Stimulated activated CD8-positive, alpha-beta memory T cell treated with anti-CD3 and anti-CD28 coated beads, Interleukin-7, amount 100 ng/mL, for 48 hours (primary cell): Measurements from ENCODE around the gene LITAFD.

Experiments used
- DNase-seq, 2 donors: peaks; one replicate each; pipeline ENCODE4 v3.0.0-alpha.2; 2020; ENCODE audit warnings: low read depth in 1 of 2; ENCODE audit errors: extremely low read depth in 1 of 2

The LITAFD gene

DNA sequence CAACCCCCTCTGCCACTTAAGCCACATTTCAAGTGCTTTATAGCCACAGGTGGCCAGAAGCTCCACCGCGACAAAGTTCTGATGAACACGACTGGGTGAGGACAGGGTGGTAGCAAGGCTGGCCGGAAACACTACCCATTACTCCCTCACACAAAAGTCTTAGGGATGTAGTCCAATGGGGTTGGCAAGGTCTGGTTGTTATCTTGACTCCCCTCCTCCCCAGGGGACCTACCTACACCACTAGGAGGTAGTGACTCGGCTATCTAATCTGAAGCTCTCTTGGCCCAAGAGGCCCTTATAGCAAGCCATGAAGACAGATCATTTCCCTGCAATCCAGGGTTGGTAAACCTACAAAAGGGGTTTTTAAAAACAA is 8.4 kb downstream of the LITAFD start:
- no peak for DNase-seq

DNA sequence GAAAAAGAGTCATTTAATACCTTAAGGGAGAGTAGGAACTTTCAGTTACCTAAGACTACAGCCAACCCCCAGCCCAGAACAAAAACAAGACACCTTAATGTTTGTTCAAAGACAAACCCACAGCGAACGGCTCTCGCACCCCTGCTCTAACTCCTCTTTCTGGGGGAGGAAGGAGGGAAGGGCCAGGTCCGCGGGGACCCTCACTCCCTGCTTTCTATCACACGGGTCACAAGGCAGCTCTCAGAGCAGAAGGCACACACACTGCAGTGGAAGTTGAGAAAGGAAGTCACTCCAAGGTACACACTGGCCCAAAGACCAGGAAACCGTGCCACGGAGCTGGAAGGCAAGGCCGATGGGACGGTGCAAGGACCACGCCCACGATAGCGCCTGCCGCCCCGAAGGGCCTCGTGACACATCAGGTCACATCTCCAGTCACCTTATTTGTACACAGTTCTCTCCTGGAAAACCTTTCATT is 10.0 kb downstream of the LITAFD start:
- DNase-seq = no peak

DNA sequence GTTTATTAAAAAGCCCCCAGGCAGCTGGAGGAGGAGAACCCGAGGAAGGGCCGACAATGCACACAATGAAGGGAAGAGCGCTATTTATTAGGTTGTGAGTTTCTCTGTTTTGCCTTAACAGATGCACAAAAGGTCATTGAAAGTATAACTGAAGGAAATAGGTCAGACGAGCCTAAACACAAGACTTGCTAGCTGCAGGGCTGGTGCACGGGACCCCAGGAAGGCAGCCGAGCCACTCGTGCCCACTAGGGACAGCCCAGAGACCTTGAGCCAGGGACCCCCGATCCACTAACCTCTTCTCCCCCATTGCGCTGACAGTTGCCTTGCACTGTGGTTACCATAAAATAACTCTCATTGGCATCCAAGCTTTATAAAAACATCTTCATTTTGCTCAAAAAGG is 11.3 kb downstream of the LITAFD start:
- DNase-seq = no peak

DNA sequence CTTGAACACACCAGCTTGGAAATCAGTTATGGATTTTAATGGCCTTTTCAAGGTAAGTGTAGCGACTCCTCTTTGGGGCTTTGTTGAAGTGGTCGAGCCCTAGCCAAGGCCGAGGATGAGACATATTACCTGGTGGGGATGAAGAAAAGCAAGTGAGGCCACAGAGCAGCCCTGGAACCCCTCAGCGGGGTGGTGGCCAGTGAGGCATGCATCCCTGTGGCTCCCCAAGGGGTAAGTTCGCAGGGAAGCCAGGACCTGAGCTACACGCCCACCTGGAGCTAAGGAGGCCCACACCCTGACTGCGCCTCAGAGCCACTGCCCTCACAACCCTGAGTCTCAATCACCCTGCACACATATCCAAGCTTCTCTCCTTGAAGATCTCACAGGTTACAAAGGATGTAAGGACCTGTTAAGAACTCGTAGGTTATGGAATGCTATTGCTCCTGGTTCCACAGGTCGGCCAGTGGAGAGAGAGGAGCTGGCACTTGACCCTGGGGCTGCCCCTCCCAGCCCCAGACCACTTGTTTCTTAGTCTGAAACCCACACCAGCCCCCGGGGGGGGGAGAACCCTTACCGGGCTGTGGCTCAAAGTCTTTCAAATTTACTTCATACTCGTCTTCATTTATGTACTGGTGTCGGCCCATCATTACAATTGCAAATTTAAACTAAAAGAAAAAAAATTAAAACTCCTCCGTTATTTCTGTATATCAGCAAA is 12.0 kb downstream of the LITAFD start:
- no peak for DNase-seq

DNA sequence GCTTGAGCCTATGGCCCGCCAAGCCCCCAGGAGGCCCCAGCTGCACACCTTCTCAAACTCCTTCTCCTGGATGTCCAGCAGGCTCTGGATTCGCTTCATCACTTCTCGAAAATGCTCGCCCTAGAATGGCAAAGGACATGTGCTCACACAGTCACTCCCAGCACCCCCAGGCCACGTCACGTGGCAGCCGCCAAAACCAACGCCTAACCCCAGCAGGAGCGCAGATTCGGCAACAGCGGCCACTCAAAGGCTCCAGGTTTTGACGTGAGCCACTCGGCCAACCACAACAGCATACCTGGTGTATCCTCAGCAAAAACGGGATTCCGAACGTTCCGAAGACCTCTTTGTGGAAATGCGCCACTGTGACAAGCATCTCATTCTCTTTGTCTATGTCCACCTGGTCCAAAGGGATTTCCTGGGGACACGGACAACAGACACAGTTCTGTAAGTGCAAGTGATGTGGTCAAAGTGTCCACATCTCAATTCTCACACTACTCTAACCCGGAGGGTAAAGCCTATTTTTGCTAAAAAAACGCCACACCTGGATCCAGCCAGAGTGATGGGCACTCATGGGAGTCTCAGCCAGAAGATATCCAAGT is 12.7 kb downstream of the LITAFD start:
- DNase-seq = no peak

DNA sequence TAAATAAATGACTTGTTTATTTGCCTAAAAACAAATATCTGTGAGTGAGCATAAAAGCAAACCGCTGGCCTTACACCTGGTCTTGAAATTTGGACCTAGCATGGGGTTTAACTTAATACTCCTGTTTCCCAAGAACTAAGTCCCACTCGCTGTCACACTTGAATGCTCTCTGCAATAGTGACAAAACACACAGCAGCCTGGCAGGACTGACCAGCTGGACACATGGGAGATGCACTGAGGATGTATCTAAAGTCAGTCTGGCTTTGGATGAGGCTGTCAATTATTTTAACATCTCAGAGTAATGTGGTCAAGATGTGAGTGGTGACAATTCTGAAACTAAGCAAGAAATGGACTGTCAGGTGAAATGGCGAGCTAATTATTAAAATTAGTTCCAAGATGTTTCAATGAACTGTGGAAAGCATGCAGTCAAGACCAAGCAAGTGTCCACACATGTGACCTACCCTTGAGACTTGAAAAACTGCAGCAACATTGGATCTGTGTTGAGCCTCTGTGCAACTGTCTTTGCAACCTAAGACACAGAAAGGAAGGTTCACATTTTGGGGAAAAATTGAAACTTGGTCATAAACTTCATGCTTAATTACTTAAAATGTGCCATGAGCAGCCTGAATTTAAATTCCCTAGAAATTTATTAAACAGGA is 16.6 kb downstream of the LITAFD start:
- no peak for DNase-seq

DNA sequence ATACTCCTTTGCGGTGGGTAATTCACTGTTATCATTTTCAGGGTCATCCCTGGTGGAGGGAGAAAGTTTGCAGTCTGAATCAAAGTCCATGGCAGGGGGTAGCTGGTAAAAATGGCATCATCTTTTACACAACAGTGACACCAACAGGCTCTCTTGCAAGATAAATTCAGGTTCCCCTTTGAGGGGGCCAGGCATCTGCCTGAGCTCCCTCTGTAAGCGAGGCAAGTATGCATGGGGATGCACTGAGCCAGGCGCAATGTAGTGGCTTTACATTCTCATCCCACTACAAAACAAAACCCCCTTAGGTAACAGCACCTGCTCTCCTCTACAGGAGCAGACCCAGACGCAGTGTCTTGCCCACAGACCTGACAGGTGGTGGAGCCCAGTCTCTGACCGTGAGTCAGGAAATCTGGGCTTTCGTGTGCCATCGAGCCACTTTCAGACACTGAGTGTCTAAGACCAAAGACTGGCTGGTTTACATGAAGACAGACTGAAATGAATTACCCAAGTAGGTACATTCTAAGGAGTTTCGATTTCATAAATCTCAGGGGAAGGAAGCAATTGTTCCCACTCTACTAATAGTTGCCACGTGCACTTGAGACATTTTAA is 17.7 kb downstream of the LITAFD start:
- DNase-seq = no peak

DNA sequence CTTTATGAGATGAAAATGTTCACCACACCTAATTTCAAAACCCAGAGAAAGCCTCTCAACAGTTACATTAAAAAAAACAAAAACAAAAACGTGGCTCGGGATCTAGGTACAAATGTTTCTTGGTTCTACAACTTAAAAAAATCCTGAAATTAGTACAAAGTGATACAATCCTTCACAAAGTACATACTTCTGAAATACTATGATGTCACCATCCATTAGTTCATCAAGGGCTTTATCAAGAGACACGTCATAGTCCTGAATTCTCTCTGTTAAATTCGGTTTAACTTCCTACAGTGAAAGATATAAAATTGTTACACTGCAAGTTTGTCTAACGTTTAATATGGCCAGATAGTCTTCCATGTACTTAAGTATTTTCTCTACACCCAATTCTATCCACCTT is 18.2 kb downstream of the LITAFD start:
- no peak for DNase-seq

DNA sequence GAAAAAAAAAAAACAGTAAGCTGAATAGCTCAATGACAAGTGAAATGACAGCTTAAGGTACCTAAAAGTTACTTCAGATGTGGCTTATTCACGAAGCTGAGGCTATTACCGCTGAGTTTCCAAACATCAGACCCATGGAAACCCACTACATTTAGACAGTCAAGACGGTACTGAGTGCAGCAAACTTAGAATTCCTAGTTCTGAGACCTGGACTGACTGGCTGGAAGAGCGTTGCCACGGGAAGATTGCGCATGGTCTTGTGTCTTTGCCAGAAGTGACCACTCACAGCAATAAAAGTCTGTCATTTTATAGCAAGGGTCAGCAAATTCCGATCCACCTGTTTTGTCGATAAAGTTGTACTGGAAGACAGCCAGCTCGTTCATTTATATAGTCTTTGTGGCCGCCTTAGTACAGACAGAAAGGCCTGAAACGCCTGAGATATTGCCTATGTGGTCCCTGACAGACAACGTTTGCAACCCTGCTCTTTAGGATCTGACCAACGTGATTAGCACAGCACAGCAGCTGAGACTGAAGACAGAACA is 19.2 kb downstream of the LITAFD start:
- no peak for DNase-seq

DNA sequence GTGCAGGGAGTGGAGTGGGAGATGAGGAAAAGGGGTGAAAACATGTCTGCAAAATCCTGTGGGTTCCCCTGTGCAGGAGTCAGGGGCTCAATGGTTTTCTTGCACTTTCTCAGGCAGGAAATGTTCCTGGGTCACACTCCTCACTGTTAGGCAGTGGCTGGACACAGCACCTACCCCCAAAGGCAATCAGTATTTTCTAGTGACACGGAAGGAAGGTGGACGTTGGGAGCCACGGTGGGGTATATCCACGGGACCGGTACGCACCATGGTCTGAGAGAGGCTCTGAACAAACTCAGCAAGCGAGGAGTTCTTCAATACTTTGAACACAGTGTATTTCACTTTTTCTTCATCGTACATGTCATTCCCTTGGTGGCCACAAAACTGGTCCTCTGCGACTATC is 20.9 kb downstream of the LITAFD start:
- DNase-seq = no peak

DNA sequence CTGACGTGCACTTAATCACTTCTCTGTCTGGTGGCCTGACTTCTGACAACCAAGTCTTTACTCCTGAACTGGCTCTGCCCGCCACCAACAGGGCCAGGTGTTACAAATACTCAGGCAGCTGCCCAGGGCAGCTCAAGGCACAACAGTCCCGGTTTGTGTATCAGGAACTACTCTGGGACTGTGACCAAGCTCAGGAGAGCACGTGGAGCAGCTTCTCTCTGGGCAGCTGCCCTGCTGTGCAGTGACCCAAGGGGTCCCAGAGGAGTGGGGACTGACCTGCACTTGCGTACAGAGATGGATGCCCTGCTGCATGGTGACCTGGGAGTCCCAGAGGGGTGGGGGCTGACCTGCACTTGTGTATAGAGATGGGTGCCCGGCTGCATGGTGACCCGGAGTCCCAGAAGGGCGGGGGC is 21.9 kb downstream of the LITAFD start:
- DNase-seq = no peak

DNA sequence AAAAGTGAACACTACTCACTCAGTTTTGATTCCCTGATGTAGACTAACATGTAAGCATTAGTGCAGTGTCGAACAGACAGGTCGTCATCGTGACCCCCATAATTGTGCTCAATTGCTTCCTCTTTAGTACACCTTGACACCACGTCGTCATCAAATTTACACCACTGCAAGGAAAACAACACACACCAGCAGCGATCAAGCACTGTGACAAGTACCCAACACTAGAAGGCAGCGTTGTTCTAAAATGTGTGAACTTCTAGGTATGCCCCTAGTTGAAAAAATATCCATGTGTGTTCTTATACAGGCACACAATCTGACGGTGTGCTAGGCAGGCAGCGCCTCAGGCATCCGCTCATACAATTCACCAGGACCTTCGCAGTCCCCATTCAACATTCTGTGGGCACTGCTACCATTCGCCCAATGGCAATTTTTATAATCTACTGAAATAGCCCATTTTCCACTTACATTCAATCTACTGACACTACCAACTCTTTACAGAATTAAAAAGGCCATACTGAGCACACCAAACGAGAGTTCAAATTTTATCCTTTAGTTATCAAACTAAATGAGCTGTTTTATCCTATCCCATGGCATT is 23.1 kb downstream of the LITAFD start:
- DNase-seq = no peak

DNA sequence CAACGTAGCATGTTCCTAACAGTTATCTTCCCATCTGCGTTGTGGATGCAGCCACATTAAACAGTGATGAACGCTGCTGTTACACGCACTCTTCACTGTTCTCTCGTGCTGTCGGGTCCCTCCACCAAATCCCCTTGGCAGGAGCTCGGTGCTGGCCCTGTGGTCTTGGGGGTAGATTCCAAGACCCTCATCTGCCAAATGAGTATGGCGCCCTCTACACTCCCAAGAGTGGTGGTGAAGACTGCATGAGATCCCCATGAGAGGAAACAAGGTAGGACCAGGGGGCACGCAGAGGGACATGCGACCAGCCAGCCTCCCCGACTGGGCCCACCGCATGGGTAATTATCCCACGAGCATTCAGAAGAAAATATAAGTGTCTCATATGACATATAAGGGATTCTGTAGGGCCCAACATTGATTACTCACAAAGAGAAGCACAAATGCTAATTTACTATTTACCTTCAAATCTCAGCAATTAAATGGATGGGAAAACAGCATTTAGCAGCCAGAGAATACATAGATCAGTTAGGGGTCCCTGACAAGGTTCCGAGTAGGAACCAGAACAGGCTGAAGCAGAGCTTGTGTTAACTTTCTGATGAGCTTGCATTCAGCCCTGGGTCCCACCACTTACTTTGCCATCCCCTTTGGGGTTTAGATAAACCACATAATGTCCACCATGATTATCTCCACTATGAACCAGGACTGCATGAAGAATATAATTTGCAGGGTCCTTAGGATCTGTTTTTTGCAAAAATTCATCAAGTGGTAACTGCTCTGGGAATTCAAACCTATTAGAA is 23.8 kb downstream of the LITAFD start:
- no peak for DNase-seq

DNA sequence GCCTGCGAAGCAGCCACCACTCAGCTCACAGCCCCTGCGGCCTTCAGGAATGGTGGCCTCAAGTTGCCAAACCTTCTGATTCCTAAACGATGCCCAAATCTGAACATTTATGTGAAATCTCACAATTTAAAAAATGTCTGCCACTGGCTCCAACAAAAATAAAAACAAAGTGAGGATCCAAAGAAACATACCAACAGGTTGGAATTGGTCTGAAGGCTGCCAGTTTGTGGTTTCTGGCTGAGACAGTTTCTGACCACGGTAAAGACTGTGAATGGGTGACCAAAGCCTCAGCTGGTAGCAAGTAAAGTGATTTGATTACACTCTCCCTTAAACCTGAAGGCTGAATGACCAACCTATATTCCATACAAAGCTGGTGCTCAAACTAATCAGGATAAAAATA is 24.9 kb downstream of the LITAFD start:
- no peak for DNase-seq

DNA sequence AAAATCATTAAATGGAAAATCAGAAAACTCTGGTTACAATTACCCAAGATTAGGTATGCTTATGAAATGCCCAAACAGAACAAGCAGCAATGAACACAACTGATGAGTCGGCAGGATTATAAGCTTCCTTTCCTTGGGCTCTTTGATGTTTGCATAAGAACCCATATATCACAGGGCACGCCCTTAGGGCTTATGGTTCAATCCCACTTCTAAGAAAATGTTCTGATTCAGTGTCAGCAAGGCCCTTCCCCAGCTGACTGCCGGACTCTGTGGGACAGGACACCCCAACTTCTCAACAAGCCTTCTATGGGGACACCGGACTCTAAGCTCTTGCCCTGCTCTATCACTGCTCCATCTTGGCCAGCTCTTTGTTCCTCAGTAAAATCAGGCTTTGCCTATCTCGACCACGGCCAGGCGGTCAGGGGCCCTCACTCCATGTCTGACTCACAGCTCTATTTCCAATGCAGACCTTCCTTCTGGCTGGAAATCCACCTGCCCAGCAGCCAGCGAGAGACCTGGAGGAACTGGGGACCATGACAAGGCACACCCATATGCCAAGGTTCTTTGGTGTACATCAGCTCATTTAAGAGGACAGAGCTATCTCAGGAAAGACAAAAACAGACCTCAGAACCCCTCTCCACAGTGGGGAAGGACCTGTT is 26.8 kb downstream of the LITAFD start:
- no peak for DNase-seq

DNA sequence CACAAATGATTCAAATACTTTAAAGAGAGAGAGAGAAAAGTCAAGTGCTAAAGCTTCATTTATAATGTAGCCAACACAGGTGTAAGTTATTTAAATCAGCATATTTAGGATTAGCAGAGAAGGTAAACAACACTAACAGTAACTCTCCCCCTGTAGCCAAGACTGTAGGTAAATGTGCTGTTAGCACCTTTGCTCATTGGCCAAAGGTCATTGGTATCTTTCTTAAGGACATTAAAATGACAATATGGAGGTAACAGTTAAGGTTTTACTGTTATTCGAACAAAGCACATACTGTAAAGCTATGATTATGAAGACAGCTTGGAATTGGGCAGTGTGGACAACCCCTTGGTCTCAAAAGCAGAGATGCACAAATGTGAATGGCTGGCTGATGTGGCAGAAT is 28.7 kb downstream of the LITAFD start:
- no peak for DNase-seq

DNA sequence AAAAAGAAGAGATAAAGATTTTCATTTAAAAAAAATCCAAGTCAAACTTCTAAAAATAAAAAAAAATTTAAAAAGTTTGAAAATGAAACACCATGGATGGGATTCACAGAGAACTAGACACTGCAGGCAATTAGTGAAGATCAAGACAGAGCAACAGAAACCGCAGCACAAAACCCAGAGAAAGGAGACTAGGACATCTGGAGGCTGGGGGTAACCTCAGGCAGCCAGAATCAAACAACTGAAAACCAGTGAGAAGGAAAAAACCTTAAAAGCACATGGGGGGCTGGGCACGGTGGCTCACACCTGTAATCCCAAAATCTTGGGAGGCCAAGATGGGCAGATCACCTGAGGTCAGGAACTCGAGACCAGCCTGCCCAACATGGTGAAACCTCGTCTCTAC is 30.6 kb downstream of the LITAFD start:
- no peak for DNase-seq

DNA sequence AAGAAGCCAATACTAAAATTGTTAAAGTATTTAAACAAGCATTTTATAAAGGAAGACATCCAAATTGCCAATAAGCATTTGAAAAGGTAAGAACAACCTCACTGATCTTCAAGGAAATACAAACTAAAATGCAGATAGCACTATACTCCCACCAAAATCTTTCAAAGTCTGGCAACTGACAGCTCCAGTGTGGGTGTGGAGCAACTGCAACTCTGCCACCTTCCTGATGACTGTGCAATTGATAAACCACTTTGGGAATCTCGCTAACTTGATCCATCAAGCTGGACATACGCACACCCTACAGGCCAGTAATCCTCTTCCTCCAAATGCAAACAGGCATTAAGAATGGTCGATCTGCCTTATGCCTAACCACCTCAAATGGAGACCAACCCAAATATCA is 31.9 kb downstream of the LITAFD start:
- DNase-seq = no peak

DNA sequence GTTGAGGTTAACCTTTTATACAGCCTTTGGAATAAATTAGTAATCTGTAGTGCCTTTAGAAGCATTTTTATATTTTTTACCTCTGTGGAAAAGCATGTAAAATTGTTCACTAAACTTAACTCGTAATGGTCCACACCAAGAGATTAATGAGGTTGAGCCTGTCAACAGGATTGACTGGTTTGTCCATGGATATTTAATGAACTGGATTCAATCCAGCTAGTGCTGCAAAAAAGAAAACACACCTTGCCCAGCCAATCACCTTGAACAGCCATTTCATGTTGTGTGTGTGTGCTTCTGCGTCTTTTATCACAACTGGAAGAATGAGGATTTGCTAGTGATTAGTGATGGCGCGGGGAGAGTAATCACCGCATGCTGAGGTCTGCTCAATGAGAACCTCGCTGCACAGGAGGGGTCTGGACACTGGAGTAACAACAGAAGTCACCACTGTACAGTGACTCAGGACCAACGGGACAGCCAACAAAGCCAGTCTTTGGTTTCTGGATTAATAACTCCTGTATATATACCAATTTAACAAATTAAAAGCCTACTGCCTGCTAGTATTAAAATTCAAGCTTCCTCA is 33.7 kb downstream of the LITAFD start:
- no peak for DNase-seq
